ENCODE data around the gene LRRIQ4. TPM values are rescaled to one million over a fixed set of nuclear protein-coding genes. Genes with fewer than 3 reads are reported as not detected.

LRRIQ4 gene
- total RNA-seq, 2 donors from 2014 or later: not detected

DNA sequence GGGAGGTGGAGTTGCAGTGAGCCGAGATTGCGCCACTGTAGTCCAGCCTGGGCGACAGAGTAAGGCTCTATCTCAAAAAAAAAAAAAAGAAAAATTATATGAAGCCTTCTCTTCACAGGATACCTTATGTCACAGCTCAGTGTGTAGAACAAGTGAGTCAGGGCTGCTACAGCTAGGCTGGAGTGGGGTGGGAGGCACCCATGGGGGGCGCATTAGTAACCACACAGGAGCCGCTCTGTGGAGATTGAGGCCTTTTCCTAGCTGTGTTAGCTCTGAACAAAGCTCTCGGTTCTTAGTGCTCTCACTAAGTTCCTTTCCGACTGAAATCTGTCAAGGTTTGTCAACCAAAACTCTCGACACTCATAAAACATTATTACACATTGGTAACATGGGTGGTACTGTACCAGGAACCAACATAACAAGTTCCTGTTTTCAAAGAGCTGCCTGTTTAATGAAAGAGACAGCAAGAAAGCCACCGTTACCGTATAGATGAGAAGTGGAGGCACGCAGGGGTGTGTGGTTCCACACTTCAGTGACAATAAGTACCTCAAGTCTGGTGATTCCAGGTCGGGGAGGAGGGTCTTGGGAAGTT lies 52.6 kb downstream of the LRRIQ4 start:
- no peaks in the 10 kb centered on the region for H3K36me3 ChIP-seq

DNA sequence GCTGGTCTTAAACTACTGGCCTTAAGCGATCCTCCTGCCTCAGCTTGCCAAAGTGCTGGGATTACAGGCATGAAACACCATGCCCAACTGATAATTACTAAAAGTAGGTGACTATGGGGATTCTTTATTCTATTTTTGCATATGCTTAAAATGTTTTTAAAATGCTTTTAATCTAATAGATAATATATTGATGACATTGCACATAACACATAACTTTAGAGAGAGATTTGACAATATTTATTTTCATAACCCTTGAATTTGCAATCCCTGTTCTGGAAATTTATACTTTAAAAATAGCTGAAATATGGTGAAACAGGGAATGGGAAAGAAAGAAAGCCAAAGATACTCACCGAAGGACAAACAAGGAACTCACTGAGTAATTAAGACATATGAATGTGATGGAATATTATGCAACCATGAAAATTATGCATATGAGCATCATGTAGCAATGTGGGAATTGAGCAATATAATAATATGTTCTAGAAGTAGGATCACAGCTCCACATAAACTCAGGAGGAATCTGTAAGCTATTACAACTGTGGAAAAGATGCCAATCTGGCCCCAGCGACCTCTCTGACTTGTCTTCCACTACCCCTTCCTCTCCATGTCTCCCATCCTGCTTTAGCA lies 55.0 kb downstream of the LRRIQ4 start:
- TF ChIP-seq, protein P1, sequence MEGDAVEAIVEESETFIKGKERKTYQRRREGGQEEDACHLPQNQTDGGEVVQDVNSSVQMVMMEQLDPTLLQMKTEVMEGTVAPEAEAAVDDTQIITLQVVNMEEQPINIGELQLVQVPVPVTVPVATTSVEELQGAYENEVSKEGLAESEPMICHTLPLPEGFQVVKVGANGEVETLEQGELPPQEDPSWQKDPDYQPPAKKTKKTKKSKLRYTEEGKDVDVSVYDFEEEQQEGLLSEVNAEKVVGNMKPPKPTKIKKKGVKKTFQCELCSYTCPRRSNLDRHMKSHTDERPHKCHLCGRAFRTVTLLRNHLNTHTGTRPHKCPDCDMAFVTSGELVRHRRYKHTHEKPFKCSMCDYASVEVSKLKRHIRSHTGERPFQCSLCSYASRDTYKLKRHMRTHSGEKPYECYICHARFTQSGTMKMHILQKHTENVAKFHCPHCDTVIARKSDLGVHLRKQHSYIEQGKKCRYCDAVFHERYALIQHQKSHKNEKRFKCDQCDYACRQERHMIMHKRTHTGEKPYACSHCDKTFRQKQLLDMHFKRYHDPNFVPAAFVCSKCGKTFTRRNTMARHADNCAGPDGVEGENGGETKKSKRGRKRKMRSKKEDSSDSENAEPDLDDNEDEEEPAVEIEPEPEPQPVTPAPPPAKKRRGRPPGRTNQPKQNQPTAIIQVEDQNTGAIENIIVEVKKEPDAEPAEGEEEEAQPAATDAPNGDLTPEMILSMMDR (IDR thresholded peaks at IDR 0.05): no peak
- H3K9me3 ChIP-seq: no peaks in the 10 kb centered on the region
- H3K4me3 ChIP-seq: no peak overlapping the region
- no peaks in the 10 kb centered on the region for H3K4me1 ChIP-seq (ENCODE audit: control insufficient read depth in 1 of 2, low read depth in 2 of 2)
- ATAC-seq (ENCODE audit: insufficient number of reproducible peaks, low FRiP score, low read depth) (no peak), DNase-seq (ENCODE audit: low spot score) (no peak)
- H3K27me3 ChIP-seq (replicated peaks; ENCODE audit: insufficient read depth): no peaks in the 10 kb centered on the region
- no peaks in the 10 kb centered on the region for H3K36me3 ChIP-seq
- H3K27ac ChIP-seq: no peak overlapping the region

More for the DNA sequence above, 52.6 kb downstream of the LRRIQ4 start:
- ATAC-seq (ENCODE audit: insufficient number of reproducible peaks, low FRiP score, low read depth) (no peak), DNase-seq (ENCODE audit: low spot score) (no peak)
- no peak overlapping the region for H3K27ac ChIP-seq
- TF ChIP-seq, protein P1 (IDR thresholded peaks at IDR 0.05): no peak
- no peaks in the 10 kb centered on the region for H3K27me3 ChIP-seq (replicated peaks; ENCODE audit: insufficient read depth)
- no peaks in the 10 kb centered on the region for H3K9me3 ChIP-seq
- no peaks in the 10 kb centered on the region for H3K4me1 ChIP-seq (ENCODE audit: control insufficient read depth in 1 of 2, low read depth in 2 of 2)
- H3K4me3 ChIP-seq: no peak overlapping the region

DNA sequence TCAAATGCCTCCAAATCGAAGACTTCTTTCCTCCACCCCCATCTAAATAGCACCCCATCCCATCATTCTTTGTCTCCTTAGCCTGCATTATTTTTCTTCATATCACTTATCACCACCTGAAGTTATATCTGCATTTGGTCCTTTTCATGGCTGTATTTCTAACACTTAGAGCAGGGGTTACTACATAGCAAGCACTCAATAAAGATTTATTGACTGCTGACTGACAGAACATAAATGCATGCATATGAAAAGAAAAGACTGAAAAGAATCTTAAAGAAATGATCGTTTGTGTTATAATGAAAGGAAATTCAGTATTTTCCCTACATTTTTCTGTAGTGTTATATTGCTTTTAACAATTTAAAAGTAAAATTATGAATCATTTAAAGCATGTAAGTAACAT lies 55.7 kb downstream of the LRRIQ4 start:
- no peak for DNase-seq (ENCODE audit: low spot score)
- Histone ChIP-seq H3K9me3 (no peaks in the 10 kb centered on the region), H3K27me3 (replicated peaks; ENCODE audit: insufficient read depth) (no peaks in the 10 kb centered on the region), H3K4me3 (no peak overlapping the region), H3K36me3 (no peaks in the 10 kb centered on the region), H3K27ac (no peak overlapping the region), H3K4me1 (ENCODE audit: control insufficient read depth in 1 of 2, low read depth in 2 of 2) (no peaks in the 10 kb centered on the region)
- no peak for ATAC-seq (ENCODE audit: insufficient number of reproducible peaks, low FRiP score, low read depth)
- TF ChIP-seq, protein P1 (IDR thresholded peaks at IDR 0.05): no peak

DNA sequence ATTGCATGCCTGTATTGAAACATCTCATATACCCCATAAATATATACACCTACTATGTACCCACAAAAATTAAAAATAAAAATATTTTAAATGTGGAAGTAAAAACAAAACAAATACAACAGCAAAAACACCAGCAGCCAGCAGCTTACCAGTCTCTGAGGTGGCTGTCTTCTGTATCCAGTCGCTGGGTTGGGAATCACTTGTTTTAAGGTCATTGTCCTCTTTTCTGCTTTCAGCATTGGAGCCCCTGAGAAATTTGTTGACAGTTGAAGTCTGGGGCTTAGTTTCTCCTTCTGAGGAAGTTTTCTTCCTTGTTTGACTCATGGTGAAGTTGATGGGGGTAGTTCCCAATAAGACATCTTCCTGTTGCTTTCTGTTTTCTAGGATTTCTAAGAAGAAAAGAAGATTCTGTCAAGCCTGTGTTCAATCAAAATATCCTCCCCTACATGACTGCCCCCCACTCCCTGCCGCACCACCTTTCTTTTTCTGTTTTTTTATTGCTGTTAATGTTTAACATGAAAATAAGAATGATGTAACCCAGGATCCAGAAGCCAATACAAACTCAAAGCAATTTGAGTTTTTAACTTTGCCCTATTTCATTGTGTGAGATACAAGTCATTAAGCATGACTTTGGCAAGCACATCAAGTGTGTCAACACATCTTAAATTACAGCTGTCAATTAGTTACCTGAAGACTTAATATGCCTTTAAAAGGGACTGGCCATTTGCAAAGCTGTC lies 57.0 kb downstream of the LRRIQ4 start, which contains the start of gene LRRC31:
TSS of gene LRRC31 (minus strand) at position 452 of the 737 bp plus-strand sequence. CDS start at position 324, 128 bp downstream.
- Histone ChIP-seq H3K4me3 (no peak within 1 kb of the TSS), H3K36me3 (no peaks in the 10 kb centered on the region), H3K27me3 (replicated peaks; ENCODE audit: insufficient read depth) (no peaks in the 10 kb centered on the region), H3K9me3 (no peaks in the 10 kb centered on the region), H3K27ac (no peak within 1 kb of the TSS), H3K4me1 (ENCODE audit: control insufficient read depth in 1 of 2, low read depth in 2 of 2) (no peaks in the 10 kb centered on the region)
- ATAC-seq (ENCODE audit: insufficient number of reproducible peaks, low FRiP score, low read depth): no peak
- TF ChIP-seq, protein P1 (IDR thresholded peaks at IDR 0.05): no peak
- DNase-seq (ENCODE audit: low spot score): no peak
